Peyer's patch (tissue), 4 donors: ENCODE data around the gene FBXW7.

Experiments
- CTCF ChIP-seq, 6 experiments: fragments of 450-650 bp in 4 of 6; fragments of 200-600 bp in 2 of 6; sonication (generic) in 1 of 6; IDR thresholded peaks; one replicate each; pipeline ENCODE4 v1.5.1; 2017 to 2019; ENCODE audit warnings: antibody characterized with exemption in 6 of 6, mild to moderate bottlenecking in 3 of 6, moderate library complexity in 1 of 6
- POLR2A ChIP-seq, 2 donors: fragments of 450-650 bp; IDR thresholded peaks; one replicate each; pipeline ENCODE4 v1.5.1; 2017; ENCODE audit warnings: antibody characterized with exemption in 2 of 2, mild to moderate bottlenecking in 2 of 2, moderate library complexity in 2 of 2

GRCh38 chr4:152510349-152511147 lies 25.3 kb downstream of the FBXW7 start:
- TF ChIP-seq CTCF (IDR thresholded peaks at IDR 0.05), result no peak
- no peak for TF ChIP-seq POLR2A (IDR thresholded peaks at IDR 0.05)
